AG04450 (cell line): ENCODE data around the gene MRPL3. TPM values are rescaled to one million over a fixed set of nuclear protein-coding genes. Genes with fewer than 3 reads are reported as not detected.
"Not testable (repeated sequence)": the region's sequence is repeated elsewhere in the genome, so short reads cannot be mapped to it uniquely, and the experiment has no call there.

Source experiments
- CTCF ChIA-PET: fragments of 300-600, 350-600 bp; formaldehyde crosslinking; extraction: SDS; loops from one replicate; lab custom pipeline; 2022; ENCODE audit warnings: antibody characterized with exemption, inconsistent platforms; lab: Charles Lee
- POLR2A ChIA-PET: fragments of 350-600 bp; formaldehyde crosslinking; extraction: SDS; loops from one replicate; lab custom pipeline; 2021; ENCODE audit warnings: antibody characterized with exemption, inconsistent platforms; lab: Yijun Ruan, JAX
- DNase-seq: peaks from one replicate; pipeline ENCODE4 v3.0.0-alpha.2; 2011; ENCODE audit warnings: low read depth, low spot score
- H3K27ac ChIP-seq: one replicate; pipeline ENCODE4 v1.5.1; 2012; ENCODE audit warnings: low read depth, low read length, control low read depth
- H3K27me3 ChIP-seq: one replicate; pipeline ENCODE4 v1.6.0; 2012; ENCODE audit warnings: low read length; ENCODE audit not compliant: control insufficient read depth, insufficient read depth
- H3K4me3 ChIP-seq: 2 replicates; pipeline ENCODE4 v1.5.1; 2011; ENCODE audit warnings: mild to moderate bottlenecking, low read depth, low read length, control low read depth
- H3K9me3 ChIP-seq: 2 replicates; pipeline ENCODE4 v1.5.1; 2012; ENCODE audit warnings: low read length; ENCODE audit not compliant: control insufficient read depth, insufficient read depth
- CTCF ChIP-seq: IDR thresholded peaks from 2 replicates; pipeline ENCODE4 v1.5.1; 2011; ENCODE audit warnings: low read depth, low read length, control low read depth, inconsistent platforms
- polyA plus RNA-seq: library from polyadenylated mRNA; depleted of rRNA; stranded (reverse); fragments of >200 nt; gene quantifications from 2 replicates; pipeline ENCODE4 v1.2.3, GENCODE V29; 2011

The MRPL3 gene
- polyA plus RNA-seq, 1 experiment, result 192 TPM

DNA sequence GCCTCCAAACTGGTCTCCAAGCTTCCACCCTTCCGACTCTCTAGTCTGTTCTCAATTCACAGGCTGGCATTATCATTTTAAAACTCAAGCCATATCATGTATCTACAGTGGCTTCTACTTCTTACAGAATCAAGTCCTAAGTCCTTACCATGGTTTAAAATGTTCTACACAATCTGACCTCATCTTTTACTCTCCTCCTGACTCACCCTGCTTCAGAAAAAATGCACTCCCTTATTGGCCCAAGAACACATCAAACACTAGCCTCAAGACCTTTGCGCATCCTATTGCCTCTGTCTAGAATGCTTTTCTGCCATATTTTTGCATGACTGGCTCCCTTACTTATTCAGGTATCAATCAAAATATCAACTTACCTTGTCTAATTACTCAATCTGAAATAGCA, 11.0 kb downstream of the MRPL3 start:
- CTCF ChIA-PET, result no interaction called here
- POLR2A ChIA-PET, result no interaction called here
- no peak overlapping the region for H3K27ac ChIP-seq

GRCh38 chr3:131491084-131491483, 11.7 kb downstream of the MRPL3 start:
- Histone ChIP-seq H3K27me3 (no peaks in the 10 kb centered on the region), H3K27ac (no peak overlapping the region), H3K4me3 (no peak overlapping the region), H3K9me3 (no peaks in the 10 kb centered on the region)
- no peak for TF ChIP-seq CTCF
- CTCF ChIA-PET, result no interaction called here
- DNase-seq, result no peak
- POLR2A ChIA-PET, result no interaction called here

More for the DNA sequence above, 11.0 kb downstream of the MRPL3 start:
- TF ChIP-seq CTCF, result no peak
- H3K4me3 ChIP-seq, result no peak overlapping the region
- no peaks in the 10 kb centered on the region for H3K27me3 ChIP-seq
- no peak for DNase-seq
- no peaks in the 10 kb centered on the region for H3K9me3 ChIP-seq

DNA sequence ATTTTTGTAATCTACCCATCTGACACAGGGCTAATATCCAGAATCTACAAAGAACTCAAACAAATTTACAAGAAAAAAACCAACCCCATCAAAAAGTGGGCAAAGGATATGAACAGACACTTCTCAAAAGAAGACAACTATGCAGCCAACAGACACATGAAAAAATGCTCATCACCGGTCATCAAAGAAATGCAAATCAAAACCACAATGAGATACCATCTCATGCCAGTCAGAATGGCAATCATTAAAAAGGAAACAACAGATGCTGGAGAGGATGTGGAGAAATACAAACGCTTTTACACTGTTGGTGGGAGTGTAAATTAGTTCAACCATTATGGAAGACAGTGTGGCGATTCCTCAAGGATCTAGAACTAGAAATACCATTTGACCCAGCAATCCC, 16.2 kb downstream of the MRPL3 start:
- H3K4me3 ChIP-seq, CTCF ChIA-PET, POLR2A ChIA-PET, H3K9me3 ChIP-seq, H3K27ac ChIP-seq, H3K27me3 ChIP-seq, DNase-seq: not testable (repeated sequence)

DNA sequence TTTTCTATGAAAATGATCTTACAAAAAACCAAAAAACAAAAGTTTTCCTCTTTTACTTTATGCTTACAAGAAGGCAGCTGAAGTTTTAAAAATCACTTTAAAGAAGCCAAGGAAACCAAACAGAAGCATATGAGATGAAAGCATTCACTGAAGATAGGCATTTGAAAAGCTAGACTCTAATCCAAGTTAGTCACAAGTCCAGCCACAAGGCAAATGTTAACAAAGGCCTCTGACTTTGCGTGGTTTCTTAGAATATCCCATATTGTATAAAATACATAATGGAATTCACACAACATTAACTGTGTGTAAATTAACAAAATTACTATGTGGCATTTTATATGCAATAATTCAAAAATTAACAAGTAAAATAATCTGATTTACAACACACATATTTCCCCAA, 17.7 kb downstream of the MRPL3 start:
- ChIA-PET CTCF (no interaction called here), POLR2A (no interaction called here)
- no peak overlapping the region for H3K4me3 ChIP-seq
- no peak for TF ChIP-seq CTCF
- no peaks in the 10 kb centered on the region for H3K27me3 ChIP-seq
- no peak for DNase-seq
- H3K27ac ChIP-seq, result no peak overlapping the region
- no peaks in the 10 kb centered on the region for H3K9me3 ChIP-seq

- POLR2A ChIA-PET, result no interaction called here
- Histone ChIP-seq H3K27ac (no peak overlapping the region), H3K9me3 (no peaks in the 10 kb centered on the region), H3K4me3 (no peak overlapping the region), H3K27me3 (no peaks in the 10 kb centered on the region)
- no peak for DNase-seq
- no peak for TF ChIP-seq CTCF
- CTCF ChIA-PET, result no interaction called here
Observed at GRCh38 chr3:131484496-131485111, 18.2 kb downstream of the MRPL3 start.

- H3K9me3 ChIP-seq, result no peaks in the 10 kb centered on the region
- no peak for DNase-seq
- CTCF ChIA-PET, result no interaction called here
- no peak for TF ChIP-seq CTCF
- H3K27ac ChIP-seq, result no peak overlapping the region
- H3K27me3 ChIP-seq, result no peaks in the 10 kb centered on the region
- no peak overlapping the region for H3K4me3 ChIP-seq
- POLR2A ChIA-PET, result no interaction called here
Observed at GRCh38 chr3:131480116-131480515, 22.7 kb downstream of the MRPL3 start.
